Globus pallidus (tissue), 1 donor: ENCODE data around the gene HEY2.
A peak's percentile ranks its signal among the peaks of the same experiment; 100 is the strongest.

Source experiments
- DNase-seq: peaks from one replicate; pipeline ENCODE4 v3.0.0-alpha.2; 2015; ENCODE audit warnings: low spot score

Gene HEY2

GRCh38 chr6:125745281-125746018, 4.0 kb upstream of the HEY2 start:
- peak; percentile 64 for DNase-seq

DNA sequence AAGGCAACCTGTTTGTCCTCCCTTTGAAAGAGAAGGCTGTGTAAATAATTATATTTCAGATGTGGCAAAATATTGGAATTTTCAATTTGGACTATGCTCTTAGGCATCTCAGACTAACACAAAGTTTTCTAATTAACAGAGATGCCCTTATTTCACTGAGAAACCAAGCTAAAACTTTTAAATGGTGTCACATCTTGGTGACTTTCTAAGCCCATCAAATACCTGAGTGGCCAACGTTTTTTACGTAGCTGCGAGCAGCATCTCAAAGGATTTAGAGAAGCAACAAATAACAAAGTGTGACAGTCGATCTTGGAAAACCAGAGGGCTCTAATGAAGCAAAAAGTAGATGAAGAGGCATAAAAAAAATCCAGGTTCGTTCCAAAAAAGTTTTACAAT, 3.4 kb upstream of the HEY2 start:
- DNase-seq, result no peak

DNA sequence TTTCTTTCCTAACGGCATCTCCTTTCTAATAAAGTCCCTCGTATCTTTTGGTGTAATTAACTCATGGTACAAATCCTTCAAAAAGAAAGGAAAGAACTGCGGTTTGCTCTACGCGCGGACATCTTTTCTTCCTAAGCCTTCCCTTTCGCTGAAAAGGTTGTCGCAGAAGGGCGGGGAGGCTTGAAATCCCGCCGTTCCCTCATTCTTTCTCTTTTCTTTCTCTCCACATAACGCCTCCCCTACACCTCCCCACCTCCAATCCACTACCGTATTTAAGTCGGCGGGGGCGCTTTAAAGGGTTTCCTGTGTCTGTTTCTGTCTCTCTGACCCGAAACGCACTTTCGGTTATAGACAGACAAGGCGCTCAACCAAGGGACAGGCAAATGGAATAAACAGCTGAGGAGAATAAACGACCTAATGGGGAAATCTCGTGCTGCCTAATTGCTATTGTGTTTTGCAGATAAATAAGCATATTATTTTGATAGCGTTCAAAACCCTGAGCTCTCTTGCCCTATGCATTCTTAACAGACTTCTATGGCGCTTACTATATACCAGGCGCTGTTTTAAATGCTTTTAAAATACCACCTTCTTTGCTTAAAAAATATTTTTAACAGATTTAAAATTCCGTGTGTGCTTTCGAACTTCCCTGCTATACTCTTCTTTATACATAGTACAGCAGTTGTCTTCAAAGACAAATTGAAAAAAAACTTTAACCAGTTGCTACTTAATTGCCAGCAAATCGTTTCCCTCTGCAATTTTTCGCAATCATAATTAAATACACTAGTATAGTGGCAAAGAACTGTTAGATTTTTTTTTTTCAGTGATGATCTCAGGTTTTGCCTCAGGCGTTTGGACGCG, 2.5 kb upstream of the HEY2 start:
- peak; percentile 90 for DNase-seq

GRCh38 chr6:125747589-125748405, 1.6 kb upstream of the HEY2 start:
- peak; percentile 67 for DNase-seq

DNA sequence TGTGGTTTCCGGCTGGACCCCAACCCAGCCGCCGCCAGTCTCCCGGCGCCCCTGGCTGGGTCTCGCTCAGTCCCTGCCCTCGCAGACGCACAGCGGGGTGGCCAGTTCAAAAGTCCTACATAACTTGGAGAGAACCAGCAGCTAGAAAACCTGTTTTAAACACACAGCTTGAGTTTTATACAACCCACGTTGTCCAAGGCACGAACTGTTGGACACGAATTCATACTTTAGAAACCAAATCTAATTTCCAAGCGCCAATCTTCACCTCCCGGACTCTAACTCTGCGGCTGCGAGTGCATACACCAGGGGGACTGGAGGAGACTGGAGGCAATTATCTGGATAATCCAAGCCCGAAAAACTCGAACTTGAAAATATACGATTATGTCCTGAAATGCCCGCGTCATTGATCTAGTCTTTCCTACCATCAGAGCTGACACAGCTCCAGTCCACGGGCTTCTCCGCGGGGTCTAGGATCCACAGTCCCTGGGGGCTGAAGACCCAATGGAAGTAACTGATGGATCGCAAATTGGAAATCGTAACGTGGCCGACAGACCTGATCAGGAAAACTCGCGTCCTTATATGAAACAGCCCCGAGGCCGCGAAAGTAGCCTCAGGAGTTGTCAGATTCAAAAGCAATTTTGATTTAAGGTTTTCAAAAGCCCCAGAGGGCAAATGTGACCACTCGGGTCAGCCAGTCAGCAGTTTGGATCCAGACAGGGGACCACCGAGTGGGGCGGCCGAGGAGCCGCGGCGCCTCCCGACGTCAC, 843 bp upstream of the HEY2 start:
- no peak for DNase-seq

GRCh38 chr6:125749865-125750691, 646 bp downstream of the HEY2 start:
- no peak for DNase-seq

GRCh38 chr6:125750692-125751333, 1.4 kb downstream of the HEY2 start:
- DNase-seq, result no peak

- no peak for DNase-seq
These were observed 2.0 kb downstream of the HEY2 start for GRCh38 chr6:125751334-125751916.

DNA sequence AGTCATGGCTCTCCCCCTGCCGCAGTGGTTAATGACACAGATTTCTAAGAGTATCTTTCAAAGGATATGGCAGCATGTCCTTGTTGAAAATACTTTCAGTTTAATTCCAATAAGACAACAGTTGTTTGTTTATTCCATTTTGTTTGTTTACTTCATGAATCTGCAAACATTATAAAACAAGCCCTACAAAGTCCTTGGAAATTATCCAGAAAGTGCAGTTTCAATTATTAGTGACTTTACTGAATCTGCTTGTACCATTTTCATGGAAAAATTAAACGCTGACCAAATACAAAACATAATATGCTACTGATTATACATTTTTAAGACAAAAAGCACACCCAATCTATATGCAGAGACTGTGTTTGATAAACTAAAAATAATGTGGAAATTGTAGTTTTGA, 3.3 kb downstream of the HEY2 start:
- DNase-seq, result no peak

DNA sequence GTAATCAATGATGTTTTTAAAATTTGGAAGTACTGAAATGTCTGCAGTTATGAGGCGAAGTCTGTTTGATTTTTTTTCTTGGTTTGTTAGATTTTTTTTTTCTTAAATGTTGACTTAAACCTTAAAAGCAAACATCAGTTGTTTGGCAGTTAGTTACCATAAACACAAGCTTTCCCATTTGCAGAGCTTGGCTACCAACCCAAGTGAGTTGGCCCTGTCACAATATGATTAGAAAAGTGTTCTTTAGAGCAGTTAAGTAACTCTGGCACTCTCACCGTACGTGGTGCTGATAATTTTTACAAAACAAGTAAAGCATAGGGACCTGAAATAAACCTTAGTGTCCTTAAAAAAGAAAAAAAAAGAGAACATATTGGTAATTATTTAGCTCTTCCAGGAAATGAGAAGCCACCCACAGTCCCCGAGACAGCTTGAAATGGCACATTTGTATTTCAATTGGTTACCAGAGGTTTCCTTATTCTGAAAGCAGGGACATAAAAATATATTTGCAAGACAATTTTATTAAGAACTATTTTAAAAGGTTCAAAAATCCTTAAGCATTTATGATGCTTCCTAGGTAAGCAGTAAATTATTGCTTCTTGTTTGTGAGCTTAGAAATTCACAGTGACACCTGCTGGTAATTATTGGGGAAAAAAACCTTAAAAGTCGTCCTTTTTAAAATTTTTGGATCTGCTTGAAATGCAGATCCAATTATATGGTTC, 3.9 kb downstream of the HEY2 start:
- peak; percentile 67 for DNase-seq

- DNase-seq, result no peak
These were observed 4.5 kb downstream of the HEY2 start for GRCh38 chr6:125753937-125754259.

DNA sequence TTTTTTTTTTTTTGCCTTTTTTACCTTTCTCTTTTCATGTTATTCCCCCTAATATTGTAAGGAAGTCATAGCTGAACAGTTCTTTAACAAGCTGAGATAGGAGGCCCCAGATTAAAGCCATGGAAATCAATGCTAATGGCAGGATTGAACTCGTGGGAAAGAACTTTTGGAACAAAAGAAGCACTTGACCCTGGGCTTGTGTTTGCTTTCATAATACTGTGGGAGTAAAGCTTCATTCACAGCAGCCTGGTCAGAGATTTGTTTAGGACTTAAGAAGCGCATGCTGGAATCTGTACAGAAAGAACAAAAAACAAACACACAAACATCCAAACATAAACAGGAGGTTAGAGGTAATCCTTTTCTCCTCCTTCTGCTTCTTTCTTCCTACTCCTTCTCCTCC, 5.1 kb downstream of the HEY2 start:
- no peak for DNase-seq

- DNase-seq, result no peak
These were observed 9.9 kb downstream of the HEY2 start for GRCh38 chr6:125759184-125759902.

DNA sequence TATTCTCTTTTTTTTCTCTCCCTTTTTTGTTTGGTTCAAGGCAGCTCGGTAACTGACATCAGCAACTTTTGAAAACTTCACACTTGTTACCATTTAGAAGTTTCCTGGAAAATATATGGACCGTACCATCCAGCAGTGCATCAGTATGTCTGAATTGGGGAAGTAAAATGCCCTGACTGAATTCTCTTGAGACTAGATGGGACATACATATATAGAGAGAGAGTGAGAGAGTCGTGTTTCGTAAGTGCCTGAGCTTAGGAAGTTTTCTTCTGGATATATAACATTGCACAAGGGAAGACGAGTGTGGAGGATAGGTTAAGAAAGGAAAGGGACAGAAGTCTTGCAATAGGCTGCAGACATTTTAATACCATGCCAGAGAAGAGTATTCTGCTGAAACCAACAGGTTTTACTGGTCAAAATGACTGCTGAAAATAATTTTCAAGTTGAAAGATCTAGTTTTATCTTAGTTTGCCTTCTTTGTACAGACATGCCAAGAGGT, 10.6 kb downstream of the HEY2 start:
- no peak for DNase-seq

DNA sequence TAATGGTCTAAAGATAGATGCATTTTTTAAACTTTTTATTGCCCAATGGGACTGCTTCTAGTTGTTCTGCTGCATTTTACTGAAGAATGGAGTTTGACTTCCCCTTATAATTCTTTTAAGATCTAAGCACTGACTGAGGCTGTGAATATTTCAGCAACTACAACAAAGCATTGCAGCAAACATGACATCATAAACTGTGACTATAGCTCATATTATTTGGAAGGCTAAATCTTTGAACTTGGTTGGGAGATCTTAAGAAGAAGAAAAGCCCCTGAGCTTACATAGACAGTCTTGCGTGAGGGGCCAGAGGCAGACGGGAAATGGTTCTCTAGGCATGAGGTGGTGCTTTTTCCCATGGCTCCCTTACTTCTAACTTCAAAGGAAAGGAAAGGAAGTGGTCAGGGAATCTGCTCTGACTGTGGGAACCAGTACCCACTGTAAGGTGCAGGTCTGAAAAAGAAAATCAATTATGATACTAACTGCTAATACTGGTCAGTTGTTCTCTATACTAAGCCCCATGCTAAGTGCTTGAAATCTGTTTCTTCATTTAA, 14.8 kb downstream of the HEY2 start:
- DNase-seq, result no peak

- DNase-seq, result peak; percentile 68
These were observed 16.5 kb downstream of the HEY2 start for GRCh38 chr6:125765944-125766343.

DNA sequence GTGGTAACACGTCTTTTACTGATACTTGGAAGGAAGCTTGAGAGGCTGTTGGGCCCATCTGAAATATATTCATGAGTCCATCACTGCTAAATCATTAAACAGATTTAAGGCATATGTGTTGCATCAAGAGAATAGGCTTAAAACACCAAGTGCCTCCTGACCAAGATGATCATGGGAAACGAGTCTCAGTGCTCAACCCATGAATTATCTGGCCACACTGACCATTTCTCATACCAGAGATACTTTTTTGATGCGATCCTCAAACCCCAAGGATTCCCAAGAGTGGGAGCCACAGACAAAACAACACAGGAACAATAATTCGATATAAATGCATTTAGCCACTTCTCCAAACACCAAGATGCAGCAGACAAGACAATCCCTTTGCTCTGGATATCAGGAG, 17.2 kb downstream of the HEY2 start:
- DNase-seq, result no peak

DNA sequence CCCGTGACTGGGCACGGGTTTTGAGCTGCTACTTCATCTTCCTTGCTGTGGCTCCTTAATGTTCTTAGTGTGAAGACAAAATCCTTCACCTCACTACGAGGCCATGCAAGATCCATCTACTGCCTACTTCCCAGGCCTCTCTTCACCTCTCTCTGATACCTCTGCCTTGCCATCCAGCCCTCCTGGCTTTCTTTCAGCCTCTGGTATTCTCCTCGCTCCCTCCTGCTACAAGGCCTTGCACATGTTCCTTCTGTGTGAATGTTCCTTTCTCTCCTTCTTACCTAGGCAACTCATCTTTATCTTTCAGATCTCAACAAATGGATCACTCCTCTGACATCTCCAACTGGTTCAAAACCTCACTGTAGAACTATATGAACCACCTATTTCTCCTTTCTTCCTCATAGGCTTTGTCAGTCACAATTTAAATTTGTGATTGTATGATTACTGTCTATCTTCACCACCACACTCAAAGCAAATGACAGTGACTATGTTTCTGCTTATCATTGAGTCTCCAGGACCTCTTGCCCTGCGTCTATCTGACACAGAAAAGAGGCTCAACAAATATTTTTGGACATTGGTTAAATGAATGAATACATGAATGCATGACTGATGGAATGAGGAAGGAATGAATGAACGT, 19.8 kb downstream of the HEY2 start:
- no peak for DNase-seq
